Measurements from ENCODE around the gene SH3PXD2A. TPM values are rescaled to one million over a fixed set of nuclear protein-coding genes. Genes with fewer than 3 reads are reported as not detected.

SH3PXD2A gene
- total RNA-seq, 4 donors from 2014 or later = 6.2 to 16.8 (median 11.4) TPM

DNA sequence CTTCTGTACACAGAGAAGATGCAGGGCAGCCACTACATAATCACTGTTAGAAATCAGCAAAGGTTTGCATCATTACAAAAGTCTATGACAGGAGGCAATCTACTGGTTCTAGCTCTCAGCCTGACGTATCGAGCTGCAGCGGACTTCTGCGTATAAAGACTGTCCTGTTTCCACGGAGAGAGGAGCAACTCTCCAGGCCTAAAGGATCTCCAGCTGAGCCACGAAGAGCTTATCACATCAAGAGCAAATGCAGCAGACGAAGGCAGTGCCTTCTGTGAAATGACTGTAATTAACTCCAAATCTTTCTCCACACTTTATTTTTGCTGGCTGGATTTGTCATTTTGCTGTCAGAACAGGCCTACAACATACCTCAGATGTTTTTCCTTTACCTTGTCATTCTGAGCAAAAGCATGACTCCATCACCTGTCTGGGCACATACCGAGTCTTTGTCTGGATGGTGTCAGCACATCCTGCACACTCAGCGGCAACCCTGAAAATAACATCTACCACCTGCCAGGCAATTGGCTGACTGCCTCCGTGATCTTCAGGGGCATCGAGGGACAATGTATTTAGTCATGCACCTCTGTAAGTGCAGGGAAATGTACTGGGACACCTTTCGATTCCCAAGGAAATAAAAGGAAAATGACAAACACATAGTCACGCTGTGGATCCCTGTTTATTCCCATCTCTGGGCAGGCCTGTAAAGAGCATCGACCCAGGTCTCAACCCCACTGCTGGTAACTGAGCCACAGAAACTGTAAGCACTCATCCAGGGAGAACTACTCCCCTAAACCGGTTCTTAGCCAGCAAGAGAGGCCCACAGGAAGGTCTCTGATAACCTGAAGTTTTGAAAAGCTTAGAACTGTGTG lies 26.3 kb upstream of the SH3PXD2A start:
- no peak for TF ChIP-seq POLR2A (IDR thresholded peaks at IDR 0.05)
- TF ChIP-seq CTCF (IDR thresholded peaks at IDR 0.05 in 4 of 5, conservative IDR thresholded peaks at IDR 0.05 in 1 of 5) = no peak
- H3K27me3 ChIP-seq = no peaks in the 10 kb centered on the region
- H3K27ac ChIP-seq = peak overlapping the region; percentile 27 to 77 (median 54)
- DNase-seq = peak; percentile 49 to 74
- H3K4me1 ChIP-seq = peaks cover 10 to 22% of the 10 kb centered on the region in 2 donors
- peaks cover 0 to 44% of the 10 kb centered on the region in 2 donors for H3K36me3 ChIP-seq
- intact Hi-C loops (cut with DNase I; ENCODE audit: low total_unique reads) (no loop called here), in situ Hi-C loops (cut with MboI; ENCODE audit: low sequenced_read_pairs in 4 of 4) (loop anchor here in 3 of 4 donors (10.0 to 25.0 kb wide), 4 partner anchors 106 to 331 kb away; partner anchors contain the start of gene SFR1 (in 1 of the 3))
- peak; percentile 75 to 78 for ATAC-seq
- no peak overlapping the region for H3K4me3 ChIP-seq
- H3K9me3 ChIP-seq = no peaks in the 10 kb centered on the region

GRCh38 chr10:103879831-103880230 lies 24.5 kb upstream of the SH3PXD2A start:
- peaks cover 0 to 44% of the 10 kb centered on the region in 2 donors for H3K36me3 ChIP-seq
- H3K4me1 ChIP-seq = peaks cover 10 to 22% of the 10 kb centered on the region in 2 donors
- H3K4me3 ChIP-seq = no peak overlapping the region
- H3K27me3 ChIP-seq = no peaks in the 10 kb centered on the region
- ATAC-seq (no peak), DNase-seq (no peak)
- H3K27ac ChIP-seq = peak overlapping the region in 1 of 4 donors; percentile 77
- TF ChIP-seq POLR2A (IDR thresholded peaks at IDR 0.05) = no peak
- TF ChIP-seq CTCF (IDR thresholded peaks at IDR 0.05 in 4 of 5, conservative IDR thresholded peaks at IDR 0.05 in 1 of 5) = no peak
- no peaks in the 10 kb centered on the region for H3K9me3 ChIP-seq
- in situ Hi-C loops (cut with MboI; ENCODE audit: low sequenced_read_pairs in 4 of 4) = loop anchor here in 3 of 4 donors (10.0 to 25.0 kb wide), 4 partner anchors 107 to 332 kb away; partner anchors contain the start of gene SFR1 (in 1 of the 3)
- intact Hi-C loops (cut with DNase I; ENCODE audit: low total_unique reads) = no loop called here

- intact Hi-C loops (cut with DNase I; ENCODE audit: low total_unique reads) = no loop called here
- Histone ChIP-seq H3K4me3 (no peak overlapping the region), H3K27ac (no peak overlapping the region), H3K9me3 (no peaks in the 10 kb centered on the region), H3K36me3 (peaks cover 0 to 44% of the 10 kb centered on the region in 2 donors), H3K27me3 (no peaks in the 10 kb centered on the region), H3K4me1 (peaks cover 10 to 22% of the 10 kb centered on the region in 2 donors)
- TF ChIP-seq CTCF (IDR thresholded peaks at IDR 0.05 in 4 of 5, conservative IDR thresholded peaks at IDR 0.05 in 1 of 5) (no peak), POLR2A (IDR thresholded peaks at IDR 0.05) (no peak)
- DNase-seq = no peak
- no peak for ATAC-seq
- in situ Hi-C loops (cut with MboI; ENCODE audit: low sequenced_read_pairs in 4 of 4) = loop anchor here in 2 of 4 donors (25.0 kb wide), 2 partner anchors 108 to 333 kb away; no protein-coding TSS in a partner anchor
Measured at GRCh38 chr10:103879409-103879808, 24.0 kb upstream of the SH3PXD2A start.

DNA sequence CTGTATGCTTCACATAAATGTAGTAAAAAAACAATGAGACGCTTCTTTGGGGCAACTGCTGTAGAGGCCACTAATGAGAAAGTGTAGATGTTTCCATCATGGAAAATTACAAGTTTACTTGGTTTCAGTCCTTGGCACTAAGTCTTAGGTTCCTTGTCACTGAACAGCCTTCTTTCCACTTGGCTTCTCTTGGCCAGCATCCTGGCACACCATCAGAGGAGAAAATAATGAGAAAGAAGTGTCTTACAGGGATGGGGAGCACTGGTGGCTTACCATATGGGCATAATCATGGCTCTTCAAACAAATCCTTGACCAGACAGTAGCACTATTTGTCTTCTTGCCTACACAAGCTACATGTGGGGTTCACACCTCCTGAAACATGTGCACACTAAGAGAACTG lies 22.5 kb upstream of the SH3PXD2A start:
- Histone ChIP-seq H3K36me3 (peaks cover 0 to 44% of the 10 kb centered on the region in 2 donors), H3K4me1 (peaks cover 10 to 22% of the 10 kb centered on the region in 2 donors), H3K4me3 (no peak overlapping the region), H3K9me3 (no peaks in the 10 kb centered on the region), H3K27ac (no peak overlapping the region), H3K27me3 (no peaks in the 10 kb centered on the region)
- no peak for DNase-seq
- no peak for ATAC-seq
- in situ Hi-C loops (cut with MboI; ENCODE audit: low sequenced_read_pairs in 4 of 4) (loop anchor here in 2 of 4 donors (25.0 kb wide), 2 partner anchors 109 to 334 kb away; no protein-coding TSS in a partner anchor), intact Hi-C loops (cut with DNase I; ENCODE audit: low total_unique reads) (no loop called here)
- TF ChIP-seq POLR2A (IDR thresholded peaks at IDR 0.05) (no peak), CTCF (IDR thresholded peaks at IDR 0.05 in 4 of 5, conservative IDR thresholded peaks at IDR 0.05 in 1 of 5) (no peak)

Data from gastrocnemius medialis (tissue), 4 donors.